OCI-LY3 (cell line): Measurements from ENCODE around the gene FAM163B.

Experiments used
- H2AFZ ChIP-seq: fragments of 200-600, 300-600 bp; shearing (Covaris generic); 2 replicates; pipeline ENCODE4 v1.6.0; 2014; ENCODE audit warnings: antibody characterized with exemption, low read depth, low read length
- H3K27ac ChIP-seq: fragments of 200-600, 300-600 bp; sonication (generic); 2 replicates; pipeline ENCODE4 v1.5.1; 2014; ENCODE audit warnings: mild to moderate bottlenecking, low read length, moderate library complexity, mixed read lengths
- H3K27me3 ChIP-seq: fragments of 200-600, 300-600 bp; sonication (generic); 2 replicates; pipeline ENCODE4 v1.6.1; 2014; ENCODE audit warnings: low read depth, low read length, mixed read lengths
- H3K36me3 ChIP-seq: fragments of 200-600, 300-600 bp; sonication (generic); replicated peaks from 2 replicates; pipeline ENCODE3; 2014; ENCODE audit warnings: low read depth, low read length, mixed read lengths
- H3K4me1 ChIP-seq: fragments of 300-600, 200-600 bp; sonication (generic); 2 replicates; pipeline ENCODE4 v1.6.1; 2014; ENCODE audit warnings: low read length, mixed read lengths
- H3K4me2 ChIP-seq: fragments of 200-600, 300-600 bp; sonication (generic); 2 replicates; pipeline ENCODE4 v1.6.1; 2014; ENCODE audit warnings: low read length, mixed read lengths
- H3K4me3 ChIP-seq: fragments of 300-600, 200-600 bp; sonication (generic); 2 replicates; pipeline ENCODE4 v1.5.1; 2014; ENCODE audit warnings: antibody characterized with exemption, mild to moderate bottlenecking, low read length, moderate library complexity
- H3K79me2 ChIP-seq: fragments of 300-600, 200-600 bp; shearing (Covaris generic); 2 replicates; pipeline ENCODE4 v1.6.1; 2014; ENCODE audit warnings: mild to moderate bottlenecking, low read length, mixed read lengths
- H3K9ac ChIP-seq: fragments of 300-600, 200-600 bp; shearing (Covaris generic); 2 replicates; pipeline ENCODE4 v1.6.0; 2014; ENCODE audit warnings: mild to moderate bottlenecking, low read length, moderate library complexity
- H3K9me3 ChIP-seq: fragments of 200-600, 300-600 bp; shearing (Covaris generic); 2 replicates; pipeline ENCODE4 v1.6.1; 2014; ENCODE audit warnings: low read length, mixed read lengths; ENCODE audit not compliant: insufficient read depth
- H4K20me1 ChIP-seq: fragments of 200-600, 300-600 bp; sonication (generic); 2 replicates; pipeline ENCODE4 v1.6.1; 2016; ENCODE audit warnings: low read length, mixed read lengths; ENCODE audit not compliant: insufficient read depth
- CTCF ChIP-seq: fragments of 200-600, 300-600 bp; sonication (generic); IDR thresholded peaks from 2 replicates; pipeline ENCODE4 v1.5.1; 2014; ENCODE audit warnings: antibody characterized with exemption, low read length, low read depth
- EZH2phosphoT487 ChIP-seq: fragments of 200-600 bp; shearing (Covaris generic); IDR thresholded peaks from 2 replicates; pipeline ENCODE4 v1.6.1; 2018; ENCODE audit warnings: antibody characterized with exemption, mixed run types, low read depth

The FAM163B gene

GRCh38 chr9:133578524-133579441 lies 30.4 kb downstream of the FAM163B start:
- Histone ChIP-seq H4K20me1 (no peaks in the 10 kb centered on the region), H3K27me3 (peaks cover 12% of the 10 kb centered on the region; the same call in 1 of the 2 replicates), H3K9ac (no peak overlapping the region), H2AFZ (no peak overlapping the region), H3K4me2 (no peak overlapping the region), H3K9me3 (no peaks in the 10 kb centered on the region), H3K4me3 (no peak overlapping the region), H3K36me3 (no peaks in the 10 kb centered on the region), H3K79me2 (no peaks in the 10 kb centered on the region), H3K27ac (no peak overlapping the region), H3K4me1 (no peaks in the 10 kb centered on the region)
- TF ChIP-seq CTCF (no peak), EZH2phosphoT487 (no peak)

- H3K9ac ChIP-seq: no peak overlapping the region
- no peak overlapping the region for H3K4me3 ChIP-seq
- no peaks in the 10 kb centered on the region for H3K4me1 ChIP-seq
- no peak for TF ChIP-seq EZH2phosphoT487
- TF ChIP-seq CTCF: no peak
- no peaks in the 10 kb centered on the region for H3K79me2 ChIP-seq
- H4K20me1 ChIP-seq: no peaks in the 10 kb centered on the region
- no peaks in the 10 kb centered on the region for H3K36me3 ChIP-seq
- peaks cover 12% of the 10 kb centered on the region; the same call in 1 of the 2 replicates for H3K27me3 ChIP-seq
- H3K9me3 ChIP-seq: no peaks in the 10 kb centered on the region
- no peak overlapping the region for H3K4me2 ChIP-seq
- no peak overlapping the region for H2AFZ ChIP-seq
- no peak overlapping the region for H3K27ac ChIP-seq
These were observed 31.5 kb downstream of the FAM163B start for GRCh38 chr9:133577737-133578112.

GRCh38 chr9:133576875-133577736 lies 32.1 kb downstream of the FAM163B start:
- Histone ChIP-seq H2AFZ (no peak overlapping the region), H3K27ac (no peak overlapping the region), H3K27me3 (peaks cover 12% of the 10 kb centered on the region; the same call in 1 of the 2 replicates), H3K9ac (no peak overlapping the region), H4K20me1 (no peaks in the 10 kb centered on the region), H3K4me1 (no peaks in the 10 kb centered on the region), H3K36me3 (no peaks in the 10 kb centered on the region), H3K4me2 (no peak overlapping the region), H3K4me3 (no peak overlapping the region), H3K79me2 (no peaks in the 10 kb centered on the region), H3K9me3 (no peaks in the 10 kb centered on the region)
- TF ChIP-seq CTCF (no peak), EZH2phosphoT487 (no peak)
